ENCODE results near the gene FAM187B.

DNA sequence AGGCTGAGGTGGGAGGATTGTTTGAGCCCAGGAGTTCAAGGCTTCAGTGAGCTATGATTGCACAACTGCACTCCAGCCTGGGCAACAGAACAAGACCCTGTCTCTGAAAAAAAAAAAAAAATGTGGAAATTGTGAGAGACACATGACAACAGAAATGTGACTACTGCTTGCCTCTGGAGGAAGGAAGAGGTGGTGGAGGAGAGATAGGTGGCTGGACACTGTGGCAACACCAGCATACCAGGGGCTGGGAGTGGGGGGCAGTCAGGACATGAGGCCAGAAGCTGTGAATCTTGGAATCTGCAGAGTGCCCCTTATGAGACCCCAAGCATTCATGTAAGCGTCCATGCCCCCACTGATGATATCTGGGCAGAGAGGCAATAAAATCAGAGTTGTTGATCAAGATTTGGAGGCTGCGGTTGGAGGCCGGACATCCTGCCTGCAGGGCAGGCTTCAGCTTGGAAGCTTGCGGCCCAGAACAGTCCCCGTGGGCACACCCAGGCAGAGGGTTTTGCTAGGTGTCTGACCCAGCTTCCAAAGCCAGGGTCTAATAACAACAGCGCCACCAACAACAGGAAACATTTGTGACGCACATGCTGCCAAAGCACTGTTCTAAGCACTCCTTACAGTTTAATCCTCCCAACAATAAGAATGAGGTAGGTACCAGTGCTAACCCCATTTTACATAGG, 16.9 kb downstream of the FAM187B start:
- TF ChIP-seq, protein P1, sequence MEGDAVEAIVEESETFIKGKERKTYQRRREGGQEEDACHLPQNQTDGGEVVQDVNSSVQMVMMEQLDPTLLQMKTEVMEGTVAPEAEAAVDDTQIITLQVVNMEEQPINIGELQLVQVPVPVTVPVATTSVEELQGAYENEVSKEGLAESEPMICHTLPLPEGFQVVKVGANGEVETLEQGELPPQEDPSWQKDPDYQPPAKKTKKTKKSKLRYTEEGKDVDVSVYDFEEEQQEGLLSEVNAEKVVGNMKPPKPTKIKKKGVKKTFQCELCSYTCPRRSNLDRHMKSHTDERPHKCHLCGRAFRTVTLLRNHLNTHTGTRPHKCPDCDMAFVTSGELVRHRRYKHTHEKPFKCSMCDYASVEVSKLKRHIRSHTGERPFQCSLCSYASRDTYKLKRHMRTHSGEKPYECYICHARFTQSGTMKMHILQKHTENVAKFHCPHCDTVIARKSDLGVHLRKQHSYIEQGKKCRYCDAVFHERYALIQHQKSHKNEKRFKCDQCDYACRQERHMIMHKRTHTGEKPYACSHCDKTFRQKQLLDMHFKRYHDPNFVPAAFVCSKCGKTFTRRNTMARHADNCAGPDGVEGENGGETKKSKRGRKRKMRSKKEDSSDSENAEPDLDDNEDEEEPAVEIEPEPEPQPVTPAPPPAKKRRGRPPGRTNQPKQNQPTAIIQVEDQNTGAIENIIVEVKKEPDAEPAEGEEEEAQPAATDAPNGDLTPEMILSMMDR (IDR thresholded peaks at IDR 0.05; ENCODE audit: low read length) = peak; percentile 45; the same call in 1 of the 2 replicates
- no peak for TF ChIP-seq EZH2 (IDR thresholded peaks at IDR 0.05; ENCODE audit: borderline replicate concordance, low read length)
